HG03159 (cell line): ENCODE measurements around the gene ANKRD18A.
A peak's percentile ranks its signal among the peaks of the same experiment; 100 is the strongest.

Experiments used
- ATAC-seq: cut with Tn5 transposase; IDR thresholded peaks from one replicate; pipeline ENCODE4 v1.9.1; 2021; ENCODE audit warnings: mild to moderate bottlenecking, moderate library complexity; ENCODE audit not compliant: unreplicated experiment

ANKRD18A gene

GRCh38 chr9:38620483-38621433, at the start of gene ANKRD18A:
TSS of gene ANKRD18A (minus strand) at chr9:38620596. CDS start at chr9:38620285, 311 bp downstream.
- ATAC-seq: peak; percentile 73

GRCh38 chr9:38668791-38669466, 48.5 kb upstream of the ANKRD18A start:
- no peak for ATAC-seq

- ATAC-seq: no peak
Observed at GRCh38 chr9:38662763-38663593, 42.6 kb upstream of the ANKRD18A start.

- ATAC-seq: no peak
Observed at GRCh38 chr9:38659538-38659937, 39.1 kb upstream of the ANKRD18A start.

- no peak for ATAC-seq
Observed at GRCh38 chr9:38656896-38657295, 36.5 kb upstream of the ANKRD18A start.

GRCh38 chr9:38652486-38652885, 32.1 kb upstream of the ANKRD18A start:
- ATAC-seq: no peak

- no peak for ATAC-seq
Observed at GRCh38 chr9:38652044-38652443, 31.6 kb upstream of the ANKRD18A start.

GRCh38 chr9:38651400-38652042, 31.1 kb upstream of the ANKRD18A start:
- no peak for ATAC-seq

GRCh38 chr9:38650564-38650963, 30.2 kb upstream of the ANKRD18A start:
- ATAC-seq: no peak

- no peak for ATAC-seq
Observed at GRCh38 chr9:38649731-38650363, 29.5 kb upstream of the ANKRD18A start.

GRCh38 chr9:38644601-38645000, 24.2 kb upstream of the ANKRD18A start:
- no peak for ATAC-seq

- ATAC-seq: no peak
Observed at GRCh38 chr9:38643815-38644173, 23.4 kb upstream of the ANKRD18A start.

- ATAC-seq: no peak
Observed at GRCh38 chr9:38642951-38643814, 22.8 kb upstream of the ANKRD18A start.

- no peak for ATAC-seq
Observed at GRCh38 chr9:38641985-38642864, 21.8 kb upstream of the ANKRD18A start.

GRCh38 chr9:38641142-38641541, 20.7 kb upstream of the ANKRD18A start:
- ATAC-seq: no peak

- ATAC-seq: no peak
Observed at GRCh38 chr9:38639577-38639940, 19.2 kb upstream of the ANKRD18A start.

- ATAC-seq: no peak
Observed at GRCh38 chr9:38638881-38639576, 18.6 kb upstream of the ANKRD18A start.

- no peak for ATAC-seq
Observed at GRCh38 chr9:38634315-38634714, 13.9 kb upstream of the ANKRD18A start.
